Transverse colon (tissue), 4 donors: ENCODE measurements around the gene EYA3. TPM values are rescaled to one million over a fixed set of nuclear protein-coding genes. Genes with fewer than 3 reads are reported as not detected.

Source experiments
- DNase-seq: peaks from one replicate; pipeline ENCODE4 v3.0.0-alpha.2; 2019
- H3K27ac ChIP-seq, 4 donors: fragments of 200-600 bp; sonication (generic); 2 replicates each; pipeline ENCODE4 v1.5.1; 2016 to 2018; ENCODE audit warnings: inconsistent platforms in 4 of 4
- H3K27me3 ChIP-seq: fragments of 200-600 bp; sonication (generic); 2 replicates; pipeline ENCODE4 v1.5.1; 2017; ENCODE audit warnings: inconsistent platforms
- H3K36me3 ChIP-seq, 4 donors: fragments of 200-600 bp; sonication (generic); 2 replicates each; pipeline ENCODE4 v1.5.1; 2017 to 2019; ENCODE audit warnings: inconsistent platforms in 4 of 4
- H3K4me1 ChIP-seq, 4 donors: fragments of 200-600 bp; sonication (generic); 2 replicates each; pipeline ENCODE4 v1.5.1; 2017 to 2020; ENCODE audit warnings: inconsistent platforms in 4 of 4
- H3K4me3 ChIP-seq, 4 donors: fragments of 200-600 bp; sonication (generic); 1 replicate in 1 of 4; 2 replicates in 3 of 4; pipeline versions ENCODE4 v1.5.1 to v1.6.1; 2017 to 2019; ENCODE audit warnings: inconsistent platforms in 4 of 4
- H3K9me3 ChIP-seq, 2 donors: fragments of 200-600 bp; sonication (generic); 2 replicates each; pipeline ENCODE4 v1.5.1; 2017 to 2019; ENCODE audit warnings: inconsistent platforms in 2 of 2
- CTCF ChIP-seq, 5 experiments: fragments of 200-600 bp in 3 of 5; fragments of 450-650 bp in 2 of 5; sonication (generic) in 3 of 5; IDR thresholded peaks; 1 replicate in 2 of 5; 2 replicates in 3 of 5; pipeline ENCODE4 v1.5.1; 2016 to 2017; ENCODE audit warnings: antibody characterized with exemption in 5 of 5, inconsistent platforms in 3 of 5, mild to moderate bottlenecking in 2 of 5, moderate library complexity in 1 of 5
- EP300 ChIP-seq: sonication (generic); formaldehyde crosslinking; IDR thresholded peaks from one replicate; pipeline ENCODE4 v1.6.1; 2017; ENCODE audit warnings: antibody characterized with exemption, low read depth
- POLR2A ChIP-seq: fragments of 450-650 bp; IDR thresholded peaks from one replicate; pipeline ENCODE4 v1.6.1; 2016; ENCODE audit warnings: antibody characterized with exemption, mild to moderate bottlenecking, moderate library complexity
- POLR2AphosphoS5 ChIP-seq, 3 donors: sonication (generic); formaldehyde crosslinking; IDR thresholded peaks; one replicate each; pipeline ENCODE4 v1.6.1; 2016; ENCODE audit warnings: antibody characterized with exemption in 3 of 3
- WGBS, 2 donors: methylation state at CpG; one replicate each; pipeline ENCODE4 v1.1.5; 2018; ENCODE audit warnings: low coverage in 1 of 2; 5-methylcytosine and 5-hydroxymethylcytosine counted together
- in situ Hi-C, 4 donors: fragments of 200-750 bp; cut with MboI; loops; one replicate each; pipeline versions ENCODE4 v1.15.0 to v1.15.1; 2017; ENCODE audit warnings: low sequenced_read_pairs in 3 of 4, low pct_ligation_motif_present in 1 of 4, low pct_unique_long_range_greater_than_20kb in 1 of 4
- intact Hi-C: fragments of 100-400 bp; cut with DNase I; formaldehyde crosslinking; loops from one replicate; pipeline ENCODE4 v1.15.1; 2023; ENCODE audit warnings: low total_unique reads
- total RNA-seq, 4 donors: library from RNA; depleted of rRNA; stranded (reverse); fragments of >200 nt; gene quantifications; one replicate each; pipeline ENCODE4 v1.1.0, GENCODE V29; 2016

The EYA3 gene
- total RNA-seq, 4 donors from 2014 or later = 14.6 to 50.2 (median 18.5) TPM

- Histone ChIP-seq H3K27ac (no peak overlapping the region), H3K4me1 (peaks cover 0 to 6% (median 0%) of the 10 kb centered on the region in 4 donors), H3K9me3 (no peaks in the 10 kb centered on the region), H3K4me3 (no peak overlapping the region), H3K36me3 (no peaks in the 10 kb centered on the region), H3K27me3 (no peaks in the 10 kb centered on the region)
- in situ Hi-C loops = no loop called here
- intact Hi-C loops = no loop called here
- TF ChIP-seq POLR2A (no peak), POLR2AphosphoS5 (IDR thresholded peaks at IDR 0.05) (no peak), EP300 (no peak), CTCF (IDR thresholded peaks at IDR 0.05) (no peak)
- DNase-seq = no peak
These were observed 60.8 kb downstream of the EYA3 start for GRCh38 chr1:28027660-28028059.

GRCh38 chr1:28027238-28027637 lies 61.2 kb downstream of the EYA3 start:
- TF ChIP-seq POLR2A (no peak), EP300 (no peak), POLR2AphosphoS5 (IDR thresholded peaks at IDR 0.05) (no peak), CTCF (IDR thresholded peaks at IDR 0.05) (no peak)
- Histone ChIP-seq H3K27ac (no peak overlapping the region), H3K4me3 (no peak overlapping the region), H3K27me3 (no peaks in the 10 kb centered on the region), H3K9me3 (no peaks in the 10 kb centered on the region), H3K4me1 (peaks cover 0 to 6% (median 0%) of the 10 kb centered on the region in 4 donors), H3K36me3 (no peaks in the 10 kb centered on the region)
- no peak for DNase-seq
- intact Hi-C loops (no loop called here), in situ Hi-C loops (no loop called here)
- WGBS, 2 donors = 63 to 93% methylated on average over 1 of the region's 1 CpG

- no peak for TF ChIP-seq CTCF (IDR thresholded peaks at IDR 0.05)
- TF ChIP-seq POLR2A = no peak
- no peak for TF ChIP-seq EP300
- no peak for TF ChIP-seq POLR2AphosphoS5 (IDR thresholded peaks at IDR 0.05)
- no peaks in the 10 kb centered on the region for H3K27me3 ChIP-seq
- H3K27ac ChIP-seq = no peak overlapping the region
- H3K9me3 ChIP-seq = no peaks in the 10 kb centered on the region
- H3K36me3 ChIP-seq = no peaks in the 10 kb centered on the region
- in situ Hi-C loops (no loop called here), intact Hi-C loops (no loop called here)
- H3K4me1 ChIP-seq = peaks cover 0 to 6% (median 0%) of the 10 kb centered on the region in 4 donors
- DNase-seq = no peak
- 99 to 100% methylated on average over 2 to 3 of the region's 3 CpGs for WGBS, 2 donors
- no peak overlapping the region for H3K4me3 ChIP-seq
These were observed 62.1 kb downstream of the EYA3 start for GRCh38 chr1:28026329-28026728.

- WGBS, 2 donors = 72 to 77% methylated on average over 2 of the region's 2 CpGs
- H3K4me3 ChIP-seq = no peak overlapping the region
- no peak for DNase-seq
- H3K4me1 ChIP-seq = no peaks in the 10 kb centered on the region
- no peaks in the 10 kb centered on the region for H3K9me3 ChIP-seq
- TF ChIP-seq EP300 (no peak), POLR2AphosphoS5 (IDR thresholded peaks at IDR 0.05) (no peak), CTCF (IDR thresholded peaks at IDR 0.05) (no peak), POLR2A (no peak)
- H3K36me3 ChIP-seq = peaks cover 0 to 10% (median 4%) of the 10 kb centered on the region in 4 donors
- no peaks in the 10 kb centered on the region for H3K27me3 ChIP-seq
- in situ Hi-C loops (no loop called here), intact Hi-C loops (no loop called here)
- H3K27ac ChIP-seq = no peak overlapping the region
These were observed 67.3 kb downstream of the EYA3 start for GRCh38 chr1:28021064-28021463.
